Activated naive CD8-positive, alpha-beta T cell treated with anti-CD3 and anti-CD28 coated beads, Interleukin-2, amount 50 U/mL, for 24 hours (primary cell): ENCODE measurements around the gene NFIL3.

Experiments
- ATAC-seq: fragments of 150-1000 bp; cut with Tn5 transposase; one replicate; pipeline ENCODE4 v1.10.0; 2021
- DNase-seq: peaks from one replicate; pipeline ENCODE4 v3.0.0; 2021
- H3K27ac Mint-ChIP-seq: one replicate; pipeline ENCODE4 v1.8.0; 2021; ENCODE audit warnings: mild to moderate bottlenecking, mixed read lengths
- H3K27me3 Mint-ChIP-seq: one replicate; pipeline ENCODE4 v1.8.0; 2021; ENCODE audit warnings: mixed read lengths
- H3K36me3 Mint-ChIP-seq: one replicate; pipeline ENCODE4 v1.8.0; 2021; ENCODE audit warnings: low read depth, mixed read lengths
- H3K4me1 Mint-ChIP-seq: one replicate; pipeline ENCODE4 v1.8.0; 2021; ENCODE audit warnings: mixed read lengths
- H3K4me3 Mint-ChIP-seq: one replicate; pipeline ENCODE4 v1.8.0; 2021; ENCODE audit warnings: mild to moderate bottlenecking, moderate library complexity, mixed read lengths
- H3K9me3 Mint-ChIP-seq: one replicate; pipeline ENCODE4 v1.8.0; 2021; ENCODE audit warnings: mixed read lengths

Gene NFIL3

GRCh38 chr9:91427873-91428272 is 4.2 kb upstream of the NFIL3 start:
- Mint-ChIP-seq H3K27ac (no peak overlapping the region), H3K4me1 (peaks cover 41% of the 10 kb centered on the region)

DNA sequence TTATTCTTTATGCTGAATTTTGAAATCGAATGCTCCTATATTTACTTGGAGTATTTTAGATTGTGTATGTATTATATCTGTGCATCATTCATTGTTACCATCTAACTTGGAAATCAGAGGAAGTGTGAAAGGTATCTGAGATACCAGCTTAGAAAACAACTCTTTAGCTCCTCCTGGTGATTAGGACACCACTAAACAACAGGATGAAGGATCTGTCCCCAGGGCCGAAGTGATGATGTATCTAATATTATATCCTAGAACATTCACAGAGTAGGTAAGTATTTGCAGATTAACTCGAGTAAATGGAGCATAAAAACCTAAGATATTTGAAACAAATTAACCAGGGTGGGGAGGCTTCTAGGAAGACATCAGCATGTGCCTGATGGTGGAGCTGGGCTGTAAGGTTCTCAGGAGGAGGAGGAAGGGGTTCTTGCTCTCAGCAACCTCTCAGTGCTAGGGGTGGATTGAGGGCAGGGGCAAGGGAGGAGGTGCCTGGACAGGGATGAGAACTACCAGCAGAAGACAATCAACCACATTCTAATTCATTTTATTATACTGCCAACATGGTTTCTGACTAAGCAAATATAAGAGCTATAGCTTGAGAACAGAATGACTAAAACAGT is 2.6 kb upstream of the NFIL3 start:
- H3K27ac Mint-ChIP-seq = peak overlapping the region; percentile 97
- ATAC-seq (no peak), DNase-seq (no peak)

More at GRCh38 chr9:91427873-91428272, 4.2 kb upstream of the NFIL3 start:
- Mint-ChIP-seq H3K4me3 (no peak overlapping the region), H3K27me3 (peaks cover 5% of the 10 kb centered on the region), H3K36me3 (peaks cover 4% of the 10 kb centered on the region), H3K9me3 (no peaks in the 10 kb centered on the region)
- ATAC-seq (no peak), DNase-seq (no peak)

DNA sequence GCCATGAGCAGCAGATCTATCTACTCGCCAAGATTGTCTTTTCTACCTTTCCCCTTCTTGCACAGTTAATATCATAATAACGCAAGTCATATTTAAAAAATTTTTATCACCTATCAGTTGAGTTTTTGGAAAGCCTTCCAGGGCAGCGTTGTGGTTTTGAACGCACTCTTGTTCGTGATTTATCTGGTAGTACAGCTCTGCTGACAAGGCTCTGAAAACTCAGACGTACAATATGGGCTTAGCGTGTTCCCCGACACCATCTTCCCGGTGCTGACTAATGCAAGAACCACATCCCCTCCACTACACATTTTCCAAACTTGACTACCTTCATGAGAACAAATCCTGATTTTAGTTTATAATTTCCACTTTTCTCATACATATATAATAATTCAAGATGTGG is 1.6 kb upstream of the NFIL3 start:
- no peaks in the 10 kb centered on the region for H3K9me3 Mint-ChIP-seq
- peaks cover 8% of the 10 kb centered on the region for H3K27me3 Mint-ChIP-seq

More for the DNA sequence above, 2.6 kb upstream of the NFIL3 start:
- Mint-ChIP-seq H3K36me3 (peaks cover 16% of the 10 kb centered on the region), H3K4me1 (peaks cover 42% of the 10 kb centered on the region), H3K9me3 (no peaks in the 10 kb centered on the region), H3K4me3 (peak overlapping the region; percentile 91), H3K27me3 (peaks cover 8% of the 10 kb centered on the region)

DNA sequence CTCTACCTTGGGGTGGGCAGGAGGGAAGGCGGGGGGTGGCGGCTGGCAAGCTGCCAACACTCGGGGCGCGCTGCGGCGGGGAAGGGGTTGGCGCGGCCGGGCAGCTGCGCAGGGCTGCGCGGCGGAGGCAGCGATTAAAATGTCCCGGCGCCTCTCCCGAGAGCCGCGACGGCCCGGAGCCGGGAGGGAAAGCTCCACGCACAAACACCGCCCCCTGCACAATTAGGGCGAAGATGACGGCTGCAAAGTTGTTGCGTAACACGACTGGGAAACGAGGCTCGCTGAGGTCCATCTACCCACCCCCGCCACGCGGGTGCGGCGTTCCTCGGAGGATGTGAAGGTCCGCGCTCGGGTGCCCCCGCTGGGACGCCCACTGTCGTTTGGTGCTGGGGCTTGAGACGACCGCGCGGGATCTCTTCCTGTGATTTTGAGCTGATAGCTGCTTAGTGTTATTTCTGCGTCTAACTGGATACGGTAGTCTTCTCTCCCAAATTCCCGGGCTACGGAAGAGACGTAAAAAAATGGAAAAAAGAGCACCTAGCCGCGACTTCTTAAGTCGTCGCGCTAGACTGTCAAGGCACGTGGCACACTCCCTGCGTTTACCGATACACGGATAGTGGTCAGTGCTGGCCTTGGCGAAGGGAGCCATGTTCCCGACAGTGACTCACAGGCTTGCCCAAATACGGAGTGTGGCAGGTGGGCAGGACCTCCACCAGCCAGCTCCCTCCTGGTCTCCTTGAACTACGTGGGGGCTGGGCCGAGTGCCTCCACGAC is 958 bp upstream of the NFIL3 start:
- peak; percentile 35 for ATAC-seq

More for the DNA sequence above, 1.6 kb upstream of the NFIL3 start:
- H3K4me1 Mint-ChIP-seq = peaks cover 49% of the 10 kb centered on the region
- DNase-seq (peak; percentile 25), ATAC-seq (no peak)
- H3K27ac Mint-ChIP-seq = peak overlapping the region; percentile 97
- H3K4me3 Mint-ChIP-seq = peak overlapping the region; percentile 91
- peaks cover 20% of the 10 kb centered on the region for H3K36me3 Mint-ChIP-seq

GRCh38 chr9:91422758-91423711 is 597 bp downstream of the NFIL3 start:
- H3K27ac Mint-ChIP-seq = peak overlapping the region; percentile 88
- DNase-seq (peak; percentile 64), ATAC-seq (peak; percentile 16)
- H3K36me3 Mint-ChIP-seq = peaks cover 31% of the 10 kb centered on the region
- H3K4me1 Mint-ChIP-seq = peaks cover 66% of the 10 kb centered on the region
- H3K9me3 Mint-ChIP-seq = no peaks in the 10 kb centered on the region
- peaks cover 8% of the 10 kb centered on the region for H3K27me3 Mint-ChIP-seq
- H3K4me3 Mint-ChIP-seq = peak overlapping the region; percentile 97

More for the DNA sequence above, 958 bp upstream of the NFIL3 start:
- Mint-ChIP-seq H3K36me3 (peaks cover 23% of the 10 kb centered on the region), H3K4me1 (peaks cover 56% of the 10 kb centered on the region), H3K9me3 (no peaks in the 10 kb centered on the region), H3K4me3 (peak overlapping the region; percentile 91), H3K27me3 (peaks cover 10% of the 10 kb centered on the region), H3K27ac (peak overlapping the region; percentile 97)
- peak; percentile 69 for DNase-seq

DNA sequence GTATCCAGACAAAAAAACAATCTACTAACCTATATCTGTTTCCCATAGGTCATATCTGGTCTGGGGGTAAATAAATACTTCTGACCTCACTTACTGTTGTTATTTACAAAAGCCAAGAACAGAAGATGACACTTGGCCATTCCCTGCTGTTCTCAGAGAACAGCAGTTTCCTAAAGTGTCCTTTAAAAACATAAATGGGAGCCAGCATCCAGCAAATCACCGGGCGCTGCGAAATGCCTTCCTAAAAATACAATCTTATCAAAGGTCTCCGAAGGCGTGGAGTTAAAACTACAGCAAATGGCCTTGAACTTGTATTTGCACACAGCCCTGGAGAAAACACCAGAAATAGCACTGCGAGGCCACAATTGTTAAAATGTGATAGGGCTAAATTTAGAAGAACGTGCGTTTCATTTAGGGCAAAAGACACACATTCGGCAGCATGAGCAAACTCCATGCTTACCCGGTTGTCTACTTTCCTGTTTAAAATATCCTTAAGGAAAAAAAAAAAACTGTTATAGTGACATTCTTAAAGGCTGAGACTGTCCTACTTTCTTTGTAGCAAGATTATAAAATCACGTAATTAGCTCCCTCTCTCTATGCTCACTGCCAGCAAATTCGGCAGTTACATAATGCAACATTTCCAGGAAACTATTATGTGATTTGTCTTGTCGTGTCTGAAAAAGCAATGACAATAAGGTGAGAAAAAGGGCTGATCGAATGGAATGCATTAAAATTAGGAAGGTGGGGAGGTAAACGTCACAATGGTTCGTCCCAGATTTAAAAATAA is 1.5 kb downstream of the NFIL3 start:
- H3K36me3 Mint-ChIP-seq = peaks cover 31% of the 10 kb centered on the region
- H3K9me3 Mint-ChIP-seq = no peaks in the 10 kb centered on the region
- DNase-seq (no peak), ATAC-seq (no peak)
- peak overlapping the region; percentile 97 for H3K4me3 Mint-ChIP-seq
- peaks cover 66% of the 10 kb centered on the region for H3K4me1 Mint-ChIP-seq
- peaks cover 6% of the 10 kb centered on the region for H3K27me3 Mint-ChIP-seq
- peak overlapping the region; percentile 88 for H3K27ac Mint-ChIP-seq

DNA sequence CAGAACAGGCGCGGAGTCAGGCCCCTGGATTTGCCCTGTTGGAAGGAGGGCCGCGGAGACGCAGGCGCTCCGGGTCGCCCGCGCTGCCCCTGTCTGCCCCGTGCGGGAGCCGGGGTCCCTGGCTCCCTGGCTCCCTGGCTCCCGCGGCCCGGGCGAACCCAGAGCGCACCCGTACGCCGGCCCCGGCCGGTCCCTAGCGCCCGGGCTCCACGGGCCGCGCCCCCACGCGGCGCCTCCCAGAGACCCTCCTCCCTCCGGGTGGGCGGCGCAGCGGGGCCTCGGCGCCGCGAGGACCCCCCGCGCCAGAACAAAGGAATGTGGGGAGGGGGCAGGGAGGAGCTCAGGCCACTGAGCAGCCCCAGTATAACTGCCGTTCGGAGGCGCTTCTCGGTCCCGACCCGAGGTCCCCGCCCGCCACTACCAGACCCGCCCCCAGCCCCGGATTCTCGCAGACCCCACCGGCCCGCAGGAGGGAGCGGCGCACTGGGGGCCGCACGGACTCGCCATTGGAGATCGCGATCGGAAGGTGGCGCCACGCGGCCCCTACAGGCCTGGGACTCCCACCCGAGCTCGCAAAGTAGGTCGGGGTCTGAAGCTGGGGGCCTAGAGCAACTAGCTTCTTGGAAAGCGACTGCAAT is 2.4 kb downstream of the NFIL3 start:
- Mint-ChIP-seq H3K9me3 (no peaks in the 10 kb centered on the region), H3K4me1 (peaks cover 73% of the 10 kb centered on the region), H3K4me3 (peak overlapping the region; percentile 97), H3K27ac (peak overlapping the region; percentile 88), H3K36me3 (peaks cover 34% of the 10 kb centered on the region), H3K27me3 (peaks cover 6% of the 10 kb centered on the region)
- peak; percentile 54 for DNase-seq
- ATAC-seq = no peak

- ATAC-seq (no peak), DNase-seq (no peak)
- H3K9me3 Mint-ChIP-seq = no peaks in the 10 kb centered on the region
- H3K4me1 Mint-ChIP-seq = peaks cover 73% of the 10 kb centered on the region
- peak overlapping the region; percentile 88 for H3K27ac Mint-ChIP-seq
- H3K36me3 Mint-ChIP-seq = peaks cover 39% of the 10 kb centered on the region
- H3K27me3 Mint-ChIP-seq = peaks cover 5% of the 10 kb centered on the region
- peak overlapping the region; percentile 97 for H3K4me3 Mint-ChIP-seq
Observed at GRCh38 chr9:91420501-91421127, 3.0 kb downstream of the NFIL3 start.

DNA sequence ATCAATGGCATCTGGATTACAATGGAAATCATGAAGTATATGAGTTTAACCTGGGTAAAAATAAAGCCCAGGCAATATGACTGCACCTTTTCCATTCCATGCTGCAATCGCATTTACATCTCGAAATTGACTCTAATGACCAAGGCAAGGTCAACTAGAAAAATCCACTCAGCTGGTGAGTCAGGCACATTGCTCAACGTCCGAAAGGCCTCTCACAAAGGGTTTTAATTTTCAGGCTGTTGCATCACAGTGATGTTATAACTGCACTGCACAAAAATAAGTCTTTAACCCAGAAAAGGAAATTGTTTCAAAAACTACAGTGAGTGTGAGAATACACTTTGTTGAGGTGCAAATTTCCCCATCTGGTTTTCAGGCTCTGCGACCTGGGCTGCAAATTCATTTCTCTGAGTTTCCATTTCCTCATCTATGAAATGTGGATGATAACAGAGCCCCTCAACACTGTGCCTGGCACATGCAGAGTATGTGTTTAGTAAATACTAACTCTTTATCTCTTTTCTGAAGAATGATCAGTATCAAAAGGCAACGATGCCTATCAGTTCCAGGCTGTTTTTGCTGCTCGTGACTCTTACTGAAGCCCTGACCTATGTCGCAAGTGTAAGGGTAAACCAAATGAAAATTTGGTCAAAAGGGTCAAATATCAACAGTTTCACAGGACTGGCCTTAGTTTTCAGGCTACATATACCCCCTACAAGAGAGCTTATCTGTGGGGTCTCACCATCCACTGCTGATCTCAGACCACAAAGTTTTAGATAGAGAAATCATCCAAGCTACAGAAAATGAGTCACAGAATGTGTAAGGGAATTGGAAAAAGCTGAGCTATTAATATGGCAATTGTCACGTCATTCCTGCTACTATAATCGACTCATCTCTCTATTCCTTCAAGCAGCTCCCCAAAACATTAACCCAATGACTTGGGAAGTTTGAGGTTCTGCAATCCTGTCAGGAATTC is 4.1 kb downstream of the NFIL3 start:
- Mint-ChIP-seq H3K27me3 (peaks cover 5% of the 10 kb centered on the region), H3K36me3 (peaks cover 48% of the 10 kb centered on the region), H3K4me3 (peak overlapping the region; percentile 97), H3K27ac (peak overlapping the region; percentile 88), H3K4me1 (peaks cover 73% of the 10 kb centered on the region), H3K9me3 (no peaks in the 10 kb centered on the region)
- ATAC-seq (peak; percentile 22), DNase-seq (peak; percentile 41)

GRCh38 chr9:91418215-91418610 is 5.4 kb downstream of the NFIL3 start:
- no peak overlapping the region for H3K4me3 Mint-ChIP-seq
- peaks cover 5% of the 10 kb centered on the region for H3K27me3 Mint-ChIP-seq
- no peaks in the 10 kb centered on the region for H3K9me3 Mint-ChIP-seq
- peaks cover 83% of the 10 kb centered on the region for H3K4me1 Mint-ChIP-seq
- H3K27ac Mint-ChIP-seq = peak overlapping the region; percentile 88
- peaks cover 55% of the 10 kb centered on the region for H3K36me3 Mint-ChIP-seq
- DNase-seq (no peak), ATAC-seq (no peak)

DNA sequence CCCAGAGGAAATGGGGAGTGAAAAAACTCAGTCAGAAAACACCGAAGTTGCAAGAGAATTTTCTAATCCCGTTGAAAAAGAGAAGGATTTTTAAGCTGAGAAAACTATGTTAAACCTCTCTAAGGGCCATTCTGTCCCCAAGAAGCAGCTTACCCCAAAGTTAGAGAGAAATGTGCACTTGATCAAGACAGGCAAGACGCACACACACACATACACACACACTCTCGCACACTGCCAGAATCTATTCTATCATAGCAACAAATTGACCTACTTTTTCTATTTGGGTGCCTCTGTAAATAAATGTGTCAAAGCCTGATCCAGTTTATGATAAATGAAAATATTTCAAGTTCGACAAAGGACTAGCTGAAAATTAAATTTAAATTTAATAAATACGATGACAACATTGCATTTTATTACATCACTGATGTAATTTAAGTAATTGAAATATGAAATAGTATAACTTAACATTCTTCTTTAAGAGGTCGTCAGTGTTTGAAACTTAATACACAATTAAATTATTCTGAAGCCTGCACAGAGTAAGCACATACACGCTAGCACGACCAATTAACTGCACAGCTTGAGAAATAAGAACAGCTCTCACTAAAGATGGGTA is 5.9 kb downstream of the NFIL3 start:
- H3K27ac Mint-ChIP-seq = peak overlapping the region; percentile 88
- peaks cover 5% of the 10 kb centered on the region for H3K27me3 Mint-ChIP-seq
- H3K9me3 Mint-ChIP-seq = no peaks in the 10 kb centered on the region
- H3K36me3 Mint-ChIP-seq = peaks cover 53% of the 10 kb centered on the region
- DNase-seq (no peak), ATAC-seq (no peak)
- peaks cover 83% of the 10 kb centered on the region for H3K4me1 Mint-ChIP-seq
- H3K4me3 Mint-ChIP-seq = no peak overlapping the region
